ENCODE data around the gene ETV5.

DNA sequence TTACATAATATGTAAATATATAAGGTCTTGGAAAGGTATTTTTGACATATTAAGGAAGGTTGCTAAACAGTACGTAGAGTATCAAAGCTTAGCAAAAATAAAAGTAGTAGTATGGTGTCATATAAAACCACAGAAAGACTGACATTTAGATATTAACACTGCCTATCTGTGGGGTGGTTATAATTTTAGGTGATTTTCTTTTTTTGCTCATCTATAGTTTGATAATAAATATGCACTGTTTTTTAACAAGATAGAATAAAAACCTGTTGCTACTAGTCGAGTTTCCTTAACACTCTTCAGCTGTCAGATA is 40.7 kb downstream of the ETV5 start:
- TF ChIP-seq, protein P1, sequence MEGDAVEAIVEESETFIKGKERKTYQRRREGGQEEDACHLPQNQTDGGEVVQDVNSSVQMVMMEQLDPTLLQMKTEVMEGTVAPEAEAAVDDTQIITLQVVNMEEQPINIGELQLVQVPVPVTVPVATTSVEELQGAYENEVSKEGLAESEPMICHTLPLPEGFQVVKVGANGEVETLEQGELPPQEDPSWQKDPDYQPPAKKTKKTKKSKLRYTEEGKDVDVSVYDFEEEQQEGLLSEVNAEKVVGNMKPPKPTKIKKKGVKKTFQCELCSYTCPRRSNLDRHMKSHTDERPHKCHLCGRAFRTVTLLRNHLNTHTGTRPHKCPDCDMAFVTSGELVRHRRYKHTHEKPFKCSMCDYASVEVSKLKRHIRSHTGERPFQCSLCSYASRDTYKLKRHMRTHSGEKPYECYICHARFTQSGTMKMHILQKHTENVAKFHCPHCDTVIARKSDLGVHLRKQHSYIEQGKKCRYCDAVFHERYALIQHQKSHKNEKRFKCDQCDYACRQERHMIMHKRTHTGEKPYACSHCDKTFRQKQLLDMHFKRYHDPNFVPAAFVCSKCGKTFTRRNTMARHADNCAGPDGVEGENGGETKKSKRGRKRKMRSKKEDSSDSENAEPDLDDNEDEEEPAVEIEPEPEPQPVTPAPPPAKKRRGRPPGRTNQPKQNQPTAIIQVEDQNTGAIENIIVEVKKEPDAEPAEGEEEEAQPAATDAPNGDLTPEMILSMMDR (IDR thresholded peaks at IDR 0.05; ENCODE audit: low read depth, low read length): no peak
- TF ChIP-seq EZH2phosphoT487 (IDR thresholded peaks at IDR 0.05; ENCODE audit: low read depth): no peak

All from OCI-LY3 (cell line).